ENCODE data around the gene OR6T1.

Gene OR6T1

GRCh38 chr11:123920943-123921342 is 22.7 kb downstream of the OR6T1 start:
- Histone ChIP-seq H3K9me3 (ENCODE audit: control insufficient read depth, insufficient read depth, low read depth, low read length) (no peaks in the 10 kb centered on the region), H3K36me3 (ENCODE audit: control insufficient read depth in 2 of 2, insufficient read depth in 1 of 2, low read length in 2 of 2) (no peaks in the 10 kb centered on the region), H3K27ac (ENCODE audit: extremely low read depth, low read depth, low read length) (no peak overlapping the region), H3K4me1 (ENCODE audit: control insufficient read depth, insufficient read depth, low read length) (no peaks in the 10 kb centered on the region), H3K4me3 (ENCODE audit: low read depth, low read length) (no peak overlapping the region)
- no peak for TF ChIP-seq ZNF658 (tag by site-specific recombination; IDR thresholded peaks at IDR 0.05)
- TF ChIP-seq YY1 (tag by site-specific recombination; IDR thresholded peaks at IDR 0.05): no peak
- TF ChIP-seq ZNF146 (tag by site-specific recombination; IDR thresholded peaks at IDR 0.05): no peak
- TF ChIP-seq, protein P1, sequence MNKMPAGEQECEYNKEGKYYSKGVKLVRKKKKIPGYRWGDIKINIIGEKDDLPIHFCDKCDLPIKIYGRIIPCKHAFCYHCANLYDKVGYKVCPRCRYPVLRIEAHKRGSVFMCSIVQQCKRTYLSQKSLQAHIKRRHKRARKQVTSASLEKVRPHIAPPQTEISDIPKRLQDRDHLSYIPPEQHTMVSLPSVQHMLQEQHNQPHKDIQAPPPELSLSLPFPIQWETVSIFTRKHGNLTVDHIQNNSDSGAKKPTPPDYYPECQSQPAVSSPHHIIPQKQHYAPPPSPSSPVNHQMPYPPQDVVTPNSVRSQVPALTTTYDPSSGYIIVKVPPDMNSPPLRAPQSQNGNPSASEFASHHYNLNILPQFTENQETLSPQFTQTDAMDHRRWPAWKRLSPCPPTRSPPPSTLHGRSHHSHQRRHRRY (tag by site-specific recombination; IDR thresholded peaks at IDR 0.05): no peak
- TF ChIP-seq ZNF585B (tag by site-specific recombination; IDR thresholded peaks at IDR 0.05): no peak
- TF ChIP-seq SP3 (tag by site-specific recombination; IDR thresholded peaks at IDR 0.05): no peak
- no peak for TF ChIP-seq YY2 (tag by site-specific recombination; IDR thresholded peaks at IDR 0.05)
- TF ChIP-seq, protein P2, sequence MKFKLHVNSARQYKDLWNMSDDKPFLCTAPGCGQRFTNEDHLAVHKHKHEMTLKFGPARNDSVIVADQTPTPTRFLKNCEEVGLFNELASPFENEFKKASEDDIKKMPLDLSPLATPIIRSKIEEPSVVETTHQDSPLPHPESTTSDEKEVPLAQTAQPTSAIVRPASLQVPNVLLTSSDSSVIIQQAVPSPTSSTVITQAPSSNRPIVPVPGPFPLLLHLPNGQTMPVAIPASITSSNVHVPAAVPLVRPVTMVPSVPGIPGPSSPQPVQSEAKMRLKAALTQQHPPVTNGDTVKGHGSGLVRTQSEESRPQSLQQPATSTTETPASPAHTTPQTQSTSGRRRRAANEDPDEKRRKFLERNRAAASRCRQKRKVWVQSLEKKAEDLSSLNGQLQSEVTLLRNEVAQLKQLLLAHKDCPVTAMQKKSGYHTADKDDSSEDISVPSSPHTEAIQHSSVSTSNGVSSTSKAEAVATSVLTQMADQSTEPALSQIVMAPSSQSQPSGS (tag by site-specific recombination; IDR thresholded peaks at IDR 0.05; ENCODE audit: low read depth): no peak
- TF ChIP-seq ZNF768 (tag by site-specific recombination; IDR thresholded peaks at IDR 0.05): no peak
- no peak for TF ChIP-seq ZNF785 (tag by site-specific recombination; IDR thresholded peaks at IDR 0.05)
- TF ChIP-seq, protein P3, sequence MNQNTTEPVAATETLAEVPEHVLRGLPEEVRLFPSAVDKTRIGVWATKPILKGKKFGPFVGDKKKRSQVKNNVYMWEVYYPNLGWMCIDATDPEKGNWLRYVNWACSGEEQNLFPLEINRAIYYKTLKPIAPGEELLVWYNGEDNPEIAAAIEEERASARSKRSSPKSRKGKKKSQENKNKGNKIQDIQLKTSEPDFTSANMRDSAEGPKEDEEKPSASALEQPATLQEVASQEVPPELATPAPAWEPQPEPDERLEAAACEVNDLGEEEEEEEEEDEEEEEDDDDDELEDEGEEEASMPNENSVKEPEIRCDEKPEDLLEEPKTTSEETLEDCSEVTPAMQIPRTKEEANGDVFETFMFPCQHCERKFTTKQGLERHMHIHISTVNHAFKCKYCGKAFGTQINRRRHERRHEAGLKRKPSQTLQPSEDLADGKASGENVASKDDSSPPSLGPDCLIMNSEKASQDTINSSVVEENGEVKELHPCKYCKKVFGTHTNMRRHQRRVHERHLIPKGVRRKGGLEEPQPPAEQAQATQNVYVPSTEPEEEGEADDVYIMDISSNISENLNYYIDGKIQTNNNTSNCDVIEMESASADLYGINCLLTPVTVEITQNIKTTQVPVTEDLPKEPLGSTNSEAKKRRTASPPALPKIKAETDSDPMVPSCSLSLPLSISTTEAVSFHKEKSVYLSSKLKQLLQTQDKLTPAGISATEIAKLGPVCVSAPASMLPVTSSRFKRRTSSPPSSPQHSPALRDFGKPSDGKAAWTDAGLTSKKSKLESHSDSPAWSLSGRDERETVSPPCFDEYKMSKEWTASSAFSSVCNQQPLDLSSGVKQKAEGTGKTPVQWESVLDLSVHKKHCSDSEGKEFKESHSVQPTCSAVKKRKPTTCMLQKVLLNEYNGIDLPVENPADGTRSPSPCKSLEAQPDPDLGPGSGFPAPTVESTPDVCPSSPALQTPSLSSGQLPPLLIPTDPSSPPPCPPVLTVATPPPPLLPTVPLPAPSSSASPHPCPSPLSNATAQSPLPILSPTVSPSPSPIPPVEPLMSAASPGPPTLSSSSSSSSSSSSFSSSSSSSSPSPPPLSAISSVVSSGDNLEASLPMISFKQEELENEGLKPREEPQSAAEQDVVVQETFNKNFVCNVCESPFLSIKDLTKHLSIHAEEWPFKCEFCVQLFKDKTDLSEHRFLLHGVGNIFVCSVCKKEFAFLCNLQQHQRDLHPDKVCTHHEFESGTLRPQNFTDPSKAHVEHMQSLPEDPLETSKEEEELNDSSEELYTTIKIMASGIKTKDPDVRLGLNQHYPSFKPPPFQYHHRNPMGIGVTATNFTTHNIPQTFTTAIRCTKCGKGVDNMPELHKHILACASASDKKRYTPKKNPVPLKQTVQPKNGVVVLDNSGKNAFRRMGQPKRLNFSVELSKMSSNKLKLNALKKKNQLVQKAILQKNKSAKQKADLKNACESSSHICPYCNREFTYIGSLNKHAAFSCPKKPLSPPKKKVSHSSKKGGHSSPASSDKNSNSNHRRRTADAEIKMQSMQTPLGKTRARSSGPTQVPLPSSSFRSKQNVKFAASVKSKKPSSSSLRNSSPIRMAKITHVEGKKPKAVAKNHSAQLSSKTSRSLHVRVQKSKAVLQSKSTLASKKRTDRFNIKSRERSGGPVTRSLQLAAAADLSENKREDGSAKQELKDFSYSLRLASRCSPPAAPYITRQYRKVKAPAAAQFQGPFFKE (tag by site-specific recombination; IDR thresholded peaks at IDR 0.05; ENCODE audit: borderline replicate concordance): no peak
- TF ChIP-seq ZFP37 (tag by site-specific recombination; IDR thresholded peaks at IDR 0.05): no peak
- TF ChIP-seq ZEB2 (tag by site-specific recombination; IDR thresholded peaks at IDR 0.05): no peak
- TF ChIP-seq ZNF555 (tag by site-specific recombination; conservative IDR thresholded peaks at IDR 0.05): no peak
- no peak for TF ChIP-seq ZNF302 (tag by site-specific recombination; IDR thresholded peaks at IDR 0.05; ENCODE audit: low read depth)
- no peak for TF ChIP-seq ZNF670 (tag by site-specific recombination; IDR thresholded peaks at IDR 0.05; ENCODE audit: low read depth)
- CTCF ChIA-PET: no interaction called here
- POLR2A ChIA-PET: no interaction called here

DNA sequence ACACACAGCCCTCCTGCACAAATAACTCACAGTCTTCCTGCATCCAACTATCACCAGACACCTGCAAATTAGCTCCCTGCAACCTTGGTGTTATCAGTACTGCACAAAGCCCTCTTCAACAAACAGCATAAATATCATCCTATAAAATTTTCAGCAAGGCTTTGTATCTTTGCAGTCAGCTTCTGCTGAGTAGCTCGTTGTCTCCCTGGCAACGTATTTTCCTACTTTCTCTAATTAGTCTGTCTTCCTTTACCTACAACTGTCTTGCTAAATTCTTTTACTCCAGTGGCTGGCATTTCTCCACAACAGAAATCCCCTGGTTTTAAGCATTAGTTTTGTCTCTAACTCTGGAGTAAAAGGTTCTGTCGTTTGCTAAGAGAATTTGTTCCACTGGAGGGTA is 37.8 kb downstream of the OR6T1 start:
- H3K4me1 ChIP-seq (ENCODE audit: control insufficient read depth, insufficient read depth, low read length): no peaks in the 10 kb centered on the region
- ChIA-PET POLR2A (no interaction called here), CTCF (interaction anchor here (0.9 kb wide), 1 partner anchor 198 kb away, joined by 3 read pairs; no protein-coding TSS in a partner anchor)
- H3K36me3 ChIP-seq (ENCODE audit: control insufficient read depth in 2 of 2, insufficient read depth in 1 of 2, low read length in 2 of 2): no peaks in the 10 kb centered on the region
- no peak overlapping the region for H3K4me3 ChIP-seq (ENCODE audit: low read depth, low read length)
- H3K9me3 ChIP-seq (ENCODE audit: control insufficient read depth, insufficient read depth, low read depth, low read length): no peaks in the 10 kb centered on the region
- H3K27ac ChIP-seq (ENCODE audit: extremely low read depth, low read depth, low read length): no peak overlapping the region
- TF ChIP-seq GLIS1 (tag by site-specific recombination; IDR thresholded peaks at IDR 0.05) (no peak), TCF7L2 (IDR thresholded peaks at IDR 0.05; ENCODE audit: borderline replicate concordance, low read depth, low read length) (no peak), KLF8 (tag by site-specific recombination; IDR thresholded peaks at IDR 0.05) (no peak), ZFP3 (tag by site-specific recombination; IDR thresholded peaks at IDR 0.05; ENCODE audit: low read depth) (no peak), ZNF121 (tag by site-specific recombination; IDR thresholded peaks at IDR 0.05) (no peak), ZNF2 (tag by site-specific recombination; IDR thresholded peaks at IDR 0.05) (no peak), PATZ1 (tag by site-specific recombination; IDR thresholded peaks at IDR 0.05) (no peak), ZBTB7A (tag by site-specific recombination; IDR thresholded peaks at IDR 0.05; ENCODE audit: low read depth) (no peak), ZNF157 (tag by site-specific recombination; IDR thresholded peaks at IDR 0.05) (no peak)
- TF ChIP-seq, protein P4, sequence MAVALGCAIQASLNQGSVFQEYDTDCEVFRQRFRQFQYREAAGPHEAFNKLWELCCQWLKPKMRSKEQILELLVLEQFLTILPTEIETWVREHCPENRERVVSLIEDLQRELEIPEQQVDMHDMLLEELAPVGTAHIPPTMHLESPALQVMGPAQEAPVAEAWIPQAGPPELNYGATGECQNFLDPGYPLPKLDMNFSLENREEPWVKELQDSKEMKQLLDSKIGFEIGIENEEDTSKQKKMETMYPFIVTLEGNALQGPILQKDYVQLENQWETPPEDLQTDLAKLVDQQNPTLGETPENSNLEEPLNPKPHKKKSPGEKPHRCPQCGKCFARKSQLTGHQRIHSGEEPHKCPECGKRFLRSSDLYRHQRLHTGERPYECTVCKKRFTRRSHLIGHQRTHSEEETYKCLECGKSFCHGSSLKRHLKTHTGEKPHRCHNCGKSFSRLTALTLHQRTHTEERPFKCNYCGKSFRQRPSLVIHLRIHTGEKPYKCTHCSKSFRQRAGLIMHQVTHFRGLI (tag by site-specific recombination; IDR thresholded peaks at IDR 0.05): no peak
